NB4 (cell line): Measurements from ENCODE around the gene RAG1.

ENCODE experiments used
- DNase-seq: peaks from one replicate; pipeline ENCODE4 v3.0.0; 2010; ENCODE audit warnings: low read depth
- H3K4me3 ChIP-seq: one replicate; pipeline ENCODE4 v1.5.1; 2011; ENCODE audit warnings: mild to moderate bottlenecking, low read depth, low read length, moderate library complexity
- MYC ChIP-seq: IDR thresholded peaks from 2 replicates; pipeline ENCODE4 v1.6.1; 2011; ENCODE audit warnings: low read depth, low read length
- POLR2A ChIP-seq: IDR thresholded peaks from 2 replicates; pipeline ENCODE4 v1.6.1; 2011; ENCODE audit warnings: mild to moderate bottlenecking; ENCODE audit not compliant: insufficient read length; ENCODE audit errors: extremely low read depth
- TF ChIP-seq, protein P1 (sequence below): IDR thresholded peaks from one replicate; pipeline ENCODE4 v1.5.1; 2012; ENCODE audit warnings: low read depth, low read length
- TF ChIP-seq, protein P2 (sequence below): IDR thresholded peaks from 2 replicates; pipeline ENCODE4 v1.6.1; 2011; ENCODE audit warnings: low read depth, low read length

Gene RAG1

DNA sequence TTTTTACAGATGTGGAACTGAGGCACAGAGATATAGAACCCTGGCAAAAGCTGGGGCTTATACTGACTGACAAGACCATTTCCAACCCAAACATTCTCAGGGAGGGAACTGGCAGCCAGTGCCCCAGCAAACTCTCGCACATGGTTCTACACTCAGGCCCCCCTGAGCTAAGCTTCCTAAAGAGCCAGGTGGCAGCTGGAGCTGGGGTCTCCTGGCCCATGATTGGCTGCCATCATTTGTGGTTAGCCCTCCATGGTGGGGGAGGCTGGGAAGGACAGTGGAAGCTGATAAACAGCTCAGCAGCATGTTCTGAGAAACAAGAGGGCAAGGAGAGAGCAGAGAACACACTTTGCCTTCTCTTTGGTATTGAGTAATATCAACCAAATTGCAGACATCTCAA, at the start of gene RAG1:
Gene RAG1, plus strand, starts transcription at position 314 of the 400 bp plus-strand sequence. CDS start 5,298 bp downstream, outside the sequence.
- TF ChIP-seq, protein P1, sequence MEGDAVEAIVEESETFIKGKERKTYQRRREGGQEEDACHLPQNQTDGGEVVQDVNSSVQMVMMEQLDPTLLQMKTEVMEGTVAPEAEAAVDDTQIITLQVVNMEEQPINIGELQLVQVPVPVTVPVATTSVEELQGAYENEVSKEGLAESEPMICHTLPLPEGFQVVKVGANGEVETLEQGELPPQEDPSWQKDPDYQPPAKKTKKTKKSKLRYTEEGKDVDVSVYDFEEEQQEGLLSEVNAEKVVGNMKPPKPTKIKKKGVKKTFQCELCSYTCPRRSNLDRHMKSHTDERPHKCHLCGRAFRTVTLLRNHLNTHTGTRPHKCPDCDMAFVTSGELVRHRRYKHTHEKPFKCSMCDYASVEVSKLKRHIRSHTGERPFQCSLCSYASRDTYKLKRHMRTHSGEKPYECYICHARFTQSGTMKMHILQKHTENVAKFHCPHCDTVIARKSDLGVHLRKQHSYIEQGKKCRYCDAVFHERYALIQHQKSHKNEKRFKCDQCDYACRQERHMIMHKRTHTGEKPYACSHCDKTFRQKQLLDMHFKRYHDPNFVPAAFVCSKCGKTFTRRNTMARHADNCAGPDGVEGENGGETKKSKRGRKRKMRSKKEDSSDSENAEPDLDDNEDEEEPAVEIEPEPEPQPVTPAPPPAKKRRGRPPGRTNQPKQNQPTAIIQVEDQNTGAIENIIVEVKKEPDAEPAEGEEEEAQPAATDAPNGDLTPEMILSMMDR = no peak
- TF ChIP-seq POLR2A = no peak
- H3K4me3 ChIP-seq = no peak within 1 kb of the TSS
- DNase-seq = no peak

DNA sequence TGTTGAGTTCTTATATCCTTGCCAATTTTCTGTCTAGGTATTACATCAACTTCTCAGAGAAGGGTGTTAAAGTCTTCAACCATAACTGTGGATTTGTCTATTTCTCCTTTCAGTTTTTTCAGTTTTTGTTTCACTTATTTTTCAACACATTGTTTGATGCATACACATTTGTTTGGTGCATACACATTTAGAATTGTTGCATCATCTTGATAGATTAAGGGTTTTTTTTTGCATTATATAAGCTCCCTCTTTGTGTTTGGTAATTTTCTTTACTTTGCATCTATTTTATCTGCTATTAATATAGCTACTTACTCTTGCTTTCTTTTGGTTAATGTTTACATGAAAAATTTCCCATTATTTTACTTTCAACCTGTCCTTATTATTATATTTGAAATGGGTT, 37.0 kb upstream of the RAG1 start:
- no peak for DNase-seq
- no peak for TF ChIP-seq MYC
- TF ChIP-seq, protein P2, sequence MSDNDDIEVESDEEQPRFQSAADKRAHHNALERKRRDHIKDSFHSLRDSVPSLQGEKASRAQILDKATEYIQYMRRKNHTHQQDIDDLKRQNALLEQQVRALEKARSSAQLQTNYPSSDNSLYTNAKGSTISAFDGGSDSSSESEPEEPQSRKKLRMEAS = no peak
- TF ChIP-seq, protein P1 = no peak
- no peak for TF ChIP-seq POLR2A
- H3K4me3 ChIP-seq = no peak overlapping the region

DNA sequence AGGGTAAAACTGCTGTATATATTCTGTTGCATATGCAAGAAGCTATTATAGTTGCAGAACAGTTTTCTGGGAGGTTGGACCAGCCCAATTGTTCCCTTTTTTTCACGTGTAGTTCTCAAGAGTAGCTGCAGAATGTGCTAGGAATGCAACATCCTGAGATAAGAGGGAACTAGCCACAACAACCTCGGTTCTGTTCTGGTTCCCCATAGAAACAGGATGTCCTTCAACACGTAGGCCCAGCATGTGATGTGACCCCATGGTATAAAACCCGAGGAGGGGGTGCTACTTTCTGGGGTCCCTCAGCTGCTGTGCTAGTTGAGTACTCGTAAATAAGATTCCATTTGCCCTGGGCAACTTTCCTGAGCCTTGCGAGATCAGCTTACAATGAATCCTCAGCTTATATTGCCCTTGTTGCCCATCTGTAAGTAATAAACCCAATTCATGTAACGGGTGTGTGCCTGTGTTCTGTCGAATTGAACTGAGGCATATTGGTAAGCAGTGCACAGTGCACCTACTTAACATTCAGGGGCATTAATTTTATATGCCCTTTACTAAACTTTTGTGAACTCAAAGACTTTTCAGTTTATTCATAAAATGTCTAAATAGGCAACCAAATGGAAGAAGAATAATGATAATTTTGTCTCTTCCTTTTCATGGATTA, 34.7 kb upstream of the RAG1 start:
- H3K4me3 ChIP-seq = no peak overlapping the region
- no peak for DNase-seq
- TF ChIP-seq, protein P1 = no peak
- TF ChIP-seq MYC = no peak
- TF ChIP-seq, protein P2 = no peak
- no peak for TF ChIP-seq POLR2A

DNA sequence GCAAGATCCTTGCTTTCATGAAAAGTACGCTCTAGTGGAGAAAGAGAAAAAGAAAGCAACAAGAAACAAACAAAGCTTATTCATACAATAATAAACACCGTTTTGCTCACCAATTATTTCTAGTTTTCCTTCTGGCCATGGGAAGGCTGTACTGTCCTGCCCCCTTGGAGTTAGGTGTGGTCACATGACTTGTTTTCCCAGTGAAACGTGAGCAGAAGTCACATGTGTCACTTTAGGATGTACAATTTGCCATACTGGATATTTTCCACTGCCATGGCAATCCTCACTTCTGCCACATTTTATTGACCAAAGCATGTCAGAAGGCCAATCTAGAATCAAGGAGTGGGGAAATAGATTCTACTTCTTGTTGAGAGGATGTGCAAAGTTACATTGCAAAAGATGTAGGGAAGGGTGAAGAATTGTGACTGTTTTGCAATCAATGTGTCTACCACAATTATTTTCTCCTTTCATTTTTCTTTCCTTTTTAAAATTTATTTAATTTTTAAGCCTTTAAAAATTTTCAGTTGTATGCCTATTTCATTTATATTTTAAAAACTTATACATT, 33.4 kb upstream of the RAG1 start:
- no peak for DNase-seq
- no peak overlapping the region for H3K4me3 ChIP-seq
- no peak for TF ChIP-seq MYC
- TF ChIP-seq, protein P1 = no peak
- TF ChIP-seq POLR2A = no peak
- TF ChIP-seq, protein P2 = no peak

DNA sequence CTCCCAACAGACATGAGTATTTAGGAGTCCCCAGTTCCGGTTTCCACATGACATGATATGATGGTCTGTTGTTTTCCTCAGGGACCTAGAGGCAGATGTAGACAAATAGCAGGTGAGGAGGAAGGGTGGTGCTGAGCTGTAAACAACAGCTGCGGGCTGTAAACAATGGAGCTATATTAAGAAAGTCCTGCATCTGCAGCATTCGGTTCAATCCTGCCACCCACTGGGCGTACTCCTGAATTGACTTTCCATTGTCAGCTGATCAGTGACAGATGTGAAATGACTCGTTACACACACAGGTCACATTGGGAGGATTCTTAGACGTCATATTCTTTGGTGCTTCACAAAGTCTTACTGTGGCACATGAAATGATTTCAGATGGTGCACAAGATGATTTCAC, 26.8 kb upstream of the RAG1 start:
- H3K4me3 ChIP-seq = no peak overlapping the region
- TF ChIP-seq POLR2A (no peak), MYC (no peak)
- TF ChIP-seq, protein P1 = peak; percentile 25
- TF ChIP-seq, protein P2 = no peak
- DNase-seq = peak; percentile 32
